HCT116 (cell line): ENCODE measurements around the gene TENM4. TPM values are rescaled to one million over a fixed set of nuclear protein-coding genes. Genes with fewer than 3 reads are reported as not detected.

Experiments
- ATAC-seq: fragments of 200-7000 bp; cut with Tn5 transposase; 2 replicates; pipeline ENCODE4 v1.9.1; 2020; ENCODE audit warnings: mild to moderate bottlenecking, moderate library complexity
- BruUV-seq: library from RNA; stranded (reverse); fragments of 400-500 nt; replicated peaks from 2 replicates; lab custom pipeline; 2021; lab: Mats Ljungman, UMichigan
- CTCF ChIA-PET: fragments of 300-600 bp; sonication (Branson Sonifier 250); formaldehyde crosslinking; loops from one replicate; lab custom pipeline; 2021; ENCODE audit warnings: antibody characterized with exemption; lab: Charles Lee
- POLR2A ChIA-PET: fragments of 300-600, 350-600 bp; sonication (Branson Sonifier 250); formaldehyde crosslinking; loops from one replicate; lab custom pipeline; 2021; ENCODE audit warnings: antibody characterized with exemption; lab: Charles Lee
- RAD21 ChIA-PET, 2 experiments: fragments of 300-600 bp; sonication (Branson Sonifier 250); formaldehyde crosslinking; loops; one replicate each; lab custom pipeline; 2023; ENCODE audit warnings: low total read pairs in 2 of 2; ENCODE audit not compliant: uncharacterized antibody in 2 of 2, unreplicated experiment in 2 of 2, low non-redundant PET in 1 of 2; lab: Charles Lee
- DNase-seq: peaks from one replicate; pipeline ENCODE4 v3.0.0-alpha.2; 2010; ENCODE audit warnings: low read depth, low spot score
- H2AFZ ChIP-seq: fragments of 200-600 bp; shearing (Covaris generic), sonication (generic); 2 replicates; pipeline ENCODE4 v1.6.1; 2017; ENCODE audit warnings: low read depth, mixed run types, mixed read lengths, antibody characterized with exemption, low read length; ENCODE audit not compliant: poor library complexity, severe bottlenecking
- H3K27ac ChIP-seq: 2 replicates; pipeline ENCODE4 v1.5.1; 2012; ENCODE audit warnings: low read depth, low read length
- H3K27me3 ChIP-seq: fragments of 200-600 bp; sonication (generic); 2 replicates; pipeline ENCODE4 v1.6.1; 2016; ENCODE audit warnings: mixed run types, low read length, mixed read lengths; ENCODE audit not compliant: insufficient read depth
- H3K36me3 ChIP-seq, 2 experiments: fragments of 200-500 bp in 1 of 2; fragments of 200-600 bp in 1 of 2; sonication (Bioruptor generic) in 1 of 2; sonication (generic) in 1 of 2; 2 replicates each; pipeline versions ENCODE4 v1.5.1 to v1.6.1; 2014 to 2016; ENCODE audit warnings: low read length in 2 of 2, inconsistent platforms in 1 of 2, mixed read lengths in 1 of 2, mixed run types in 1 of 2; ENCODE audit not compliant: insufficient read depth in 2 of 2, control insufficient read depth in 1 of 2
- H3K4me1 ChIP-seq, 2 experiments: fragments of 200-600 bp in 1 of 2; sonication (generic) in 1 of 2; 2 replicates each; pipeline versions ENCODE4 v1.5.1 to v1.6.1; 2012 to 2017; ENCODE audit warnings: low read length in 2 of 2, inconsistent platforms in 1 of 2, mild to moderate bottlenecking in 1 of 2, mixed read lengths in 1 of 2, mixed run types in 1 of 2, moderate library complexity in 1 of 2; ENCODE audit not compliant: insufficient read depth in 2 of 2, control insufficient read depth in 1 of 2
- H3K4me2 ChIP-seq: fragments of 200-600 bp; sonication (generic); 2 replicates; pipeline ENCODE4 v1.6.1; 2017; ENCODE audit warnings: mixed run types, low read length, mixed read lengths
- H3K4me3 ChIP-seq, 2 experiments: fragments of 200-600 bp in 1 of 2; sonication (generic) in 1 of 2; replicated peaks in 1 of 2; 2 replicates each; pipeline ENCODE4 v1.5.1; 2011 to 2016; ENCODE audit warnings: low read length in 2 of 2, control low read depth in 1 of 2, low read depth in 1 of 2, mild to moderate bottlenecking in 1 of 2, mixed read lengths in 1 of 2, mixed run types in 1 of 2
- H3K79me2 ChIP-seq: fragments of 200-600 bp; sonication (generic); 2 replicates; pipeline ENCODE4 v1.6.1; 2017; ENCODE audit warnings: mild to moderate bottlenecking, mixed run types, low read length, moderate library complexity, mixed read lengths; ENCODE audit not compliant: insufficient read depth
- H3K9ac ChIP-seq: fragments of 200-600 bp; sonication (generic); 2 replicates; pipeline ENCODE4 v1.6.1; 2016; ENCODE audit warnings: low read length, mixed read lengths
- H3K9me2 ChIP-seq: fragments of 200-600 bp; sonication (generic), shearing (Covaris generic); 2 replicates; pipeline ENCODE4 v1.6.1; 2017; ENCODE audit warnings: mixed run types, mild to moderate bottlenecking, moderate library complexity; ENCODE audit not compliant: insufficient read depth
- H3K9me3 ChIP-seq, 2 experiments: fragments of 200-500 bp in 1 of 2; fragments of 200-600 bp in 1 of 2; sonication (Bioruptor generic) in 1 of 2; sonication (generic) in 1 of 2; 2 replicates each; pipeline ENCODE4 v1.6.1; 2014 to 2017; ENCODE audit warnings: low read length in 2 of 2, mixed read lengths in 2 of 2, inconsistent platforms in 1 of 2, low read depth in 1 of 2, mild to moderate bottlenecking in 1 of 2, mixed run types in 1 of 2, moderate library complexity in 1 of 2; ENCODE audit not compliant: control insufficient read depth in 1 of 2, insufficient read depth in 1 of 2
- H4K20me1 ChIP-seq: fragments of 200-600 bp; sonication (generic), shearing (Covaris generic); 2 replicates; pipeline ENCODE4 v1.6.1; 2017; ENCODE audit warnings: mixed run types, mild to moderate bottlenecking, moderate library complexity; ENCODE audit not compliant: insufficient read depth
- CEBPB ChIP-seq: IDR thresholded peaks from 2 replicates; pipeline ENCODE4 v1.6.1; 2012; ENCODE audit warnings: low read depth
- CTCF ChIP-seq, 3 experiments: fragments of 200-600 bp in 1 of 3; sonication (generic) in 1 of 3; IDR thresholded peaks in 2 of 3; conservative IDR thresholded peaks in 1 of 3; 2 replicates each; pipeline ENCODE4 v1.5.1; 2012 to 2017; ENCODE audit warnings: low read depth in 2 of 3, low read length in 2 of 3, antibody characterized with exemption in 1 of 3, borderline replicate concordance in 1 of 3, control low read depth in 1 of 3, mild to moderate bottlenecking in 1 of 3, mixed read lengths in 1 of 3, mixed run types in 1 of 3, moderate library complexity in 1 of 3; ENCODE audit not compliant: insufficient read depth in 1 of 3
- EZH2 ChIP-seq: fragments of 200-600 bp; sonication (generic); IDR thresholded peaks from 2 replicates; pipeline ENCODE4 v1.6.1; 2017; ENCODE audit warnings: antibody characterized with exemption, mixed run types
- FOSL1 ChIP-seq: IDR thresholded peaks from 2 replicates; pipeline ENCODE4 v1.6.1; 2012; ENCODE audit warnings: low read depth
- POLR2AphosphoS5 ChIP-seq: IDR thresholded peaks from 2 replicates; pipeline ENCODE4 v1.6.1; 2011; ENCODE audit warnings: mild to moderate bottlenecking, low read depth, low read length, moderate library complexity
- REST ChIP-seq: IDR thresholded peaks from 2 replicates; pipeline ENCODE4 v1.6.1; 2012; ENCODE audit warnings: low read depth
- SP1 ChIP-seq: IDR thresholded peaks from 2 replicates; pipeline ENCODE4 v1.6.1; 2012; ENCODE audit warnings: low read depth
- TCF7L2 ChIP-seq: IDR thresholded peaks from 2 replicates; pipeline ENCODE4 v1.7.0; 2011; ENCODE audit warnings: borderline replicate concordance, inconsistent platforms; ENCODE audit not compliant: insufficient read depth, insufficient read length; ENCODE audit errors: extremely low read depth
- intact Hi-C: fragments of 100-400 bp; cut with micrococcal nuclease; formaldehyde crosslinking; loops from 2 replicates; pipeline ENCODE4 v1.10.0; 2022
- total RNA-seq: library from RNA; stranded (reverse); gene quantifications from one replicate; pipeline ENCODE4 v1.2.1, GENCODE V29; 2021; ENCODE audit not compliant: unreplicated experiment

TENM4 gene
- total RNA-seq, 1 experiment from 2014 or later = 0.05 TPM

GRCh38 chr11:79200398-79201070 lies 240.3 kb downstream of the TENM4 start:
- H3K9me2 ChIP-seq = no peaks in the 10 kb centered on the region
- RAD21 ChIA-PET = no interaction called here
- no peak overlapping the region for H3K4me2 ChIP-seq
- ATAC-seq = no peak
- no TSS peak for BruUV-seq
- H3K36me3 ChIP-seq = no peaks in the 10 kb centered on the region
- no peaks in the 10 kb centered on the region for H3K9me3 ChIP-seq
- no peaks in the 10 kb centered on the region for H4K20me1 ChIP-seq
- no peaks in the 10 kb centered on the region for H3K4me1 ChIP-seq
- no peak for DNase-seq
- H3K4me3 ChIP-seq = no peak overlapping the region
- intact Hi-C loops = no loop called here
- H2AFZ ChIP-seq = no peak overlapping the region
- no peak overlapping the region for H3K27ac ChIP-seq
- no peaks in the 10 kb centered on the region for H3K79me2 ChIP-seq
- H3K27me3 ChIP-seq = peaks cover 9% of the 10 kb centered on the region; the same call in 1 of the 2 replicates
- CTCF ChIA-PET = no interaction called here
- POLR2A ChIA-PET = no interaction called here
- no peak for TF ChIP-seq SP1
- no peak overlapping the region for H3K9ac ChIP-seq

- DNase-seq (no peak), ATAC-seq (no peak)
- no peaks in the 10 kb centered on the region for H3K36me3 ChIP-seq
- intact Hi-C loops = no loop called here
- no peak overlapping the region for H3K27ac ChIP-seq
- H3K4me1 ChIP-seq = no peaks in the 10 kb centered on the region
- ChIA-PET RAD21 (no interaction called here), CTCF (no interaction called here), POLR2A (no interaction called here)
- no peaks in the 10 kb centered on the region for H3K9me2 ChIP-seq
- no peaks in the 10 kb centered on the region for H3K9me3 ChIP-seq
- no peaks in the 10 kb centered on the region for H4K20me1 ChIP-seq
- TF ChIP-seq EZH2 (no peak), CEBPB (no peak), FOSL1 (no peak), REST (no peak), CTCF (IDR thresholded peaks at IDR 0.05 in 2 of 3, conservative IDR thresholded peaks at IDR 0.05 in 1 of 3; ENCODE audit: borderline replicate concordance in 1 of 3, insufficient read depth in 1 of 3, low read depth in 2 of 3, low read length in 2 of 3) (no peak), POLR2AphosphoS5 (no peak), TCF7L2 (no peak)
- H3K4me3 ChIP-seq = no peak overlapping the region
- peaks cover 9% of the 10 kb centered on the region; the same call in 1 of the 2 replicates for H3K27me3 ChIP-seq
- no TSS peak for BruUV-seq
- no peaks in the 10 kb centered on the region for H3K79me2 ChIP-seq
- no peak overlapping the region for H3K4me2 ChIP-seq
- no peak overlapping the region for H2AFZ ChIP-seq
- H3K9ac ChIP-seq = no peak overlapping the region
Measured at GRCh38 chr11:79199729-79200354, 241.0 kb downstream of the TENM4 start.
